ENCODE data around the gene GSS. TPM values are rescaled to one million over a fixed set of nuclear protein-coding genes. Genes with fewer than 3 reads are reported as not detected.
A peak's percentile ranks its signal among the peaks of the same experiment; 100 is the strongest.

Gene GSS
- total RNA-seq, 1 donor from 2014 or later: 72.5 TPM

DNA sequence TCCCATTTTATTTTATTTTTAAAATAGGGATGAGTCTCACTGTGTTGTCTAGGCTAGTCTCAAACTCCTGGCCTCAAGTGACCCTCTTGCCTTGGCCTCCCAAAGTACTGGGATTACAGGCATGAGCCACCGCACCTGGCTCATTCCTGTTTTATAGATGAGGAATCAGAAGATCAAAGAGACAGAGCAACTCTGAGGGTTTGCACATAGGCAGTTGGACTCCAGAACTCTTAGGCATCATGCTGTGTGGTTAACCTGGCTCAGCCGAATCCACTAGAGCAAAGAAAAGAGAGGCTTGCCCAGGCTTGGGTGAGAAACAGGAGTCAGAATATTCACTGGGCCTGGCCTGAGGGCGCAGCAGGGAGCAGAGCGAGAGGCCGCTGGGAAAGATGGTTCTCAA lies 9.4 kb upstream of the GSS start:
- Mint-ChIP-seq H3K27me3 (no peaks in the 10 kb centered on the region), H3K4me3 (ENCODE audit: low read depth) (no peak overlapping the region), H3K4me1 (ENCODE audit: low read depth) (no peaks in the 10 kb centered on the region), H3K9me3 (ENCODE audit: low read depth) (no peaks in the 10 kb centered on the region), H3K27ac (no peak overlapping the region), H3K36me3 (ENCODE audit: insufficient read depth) (no peaks in the 10 kb centered on the region)
- TF ChIP-seq, protein P1, sequence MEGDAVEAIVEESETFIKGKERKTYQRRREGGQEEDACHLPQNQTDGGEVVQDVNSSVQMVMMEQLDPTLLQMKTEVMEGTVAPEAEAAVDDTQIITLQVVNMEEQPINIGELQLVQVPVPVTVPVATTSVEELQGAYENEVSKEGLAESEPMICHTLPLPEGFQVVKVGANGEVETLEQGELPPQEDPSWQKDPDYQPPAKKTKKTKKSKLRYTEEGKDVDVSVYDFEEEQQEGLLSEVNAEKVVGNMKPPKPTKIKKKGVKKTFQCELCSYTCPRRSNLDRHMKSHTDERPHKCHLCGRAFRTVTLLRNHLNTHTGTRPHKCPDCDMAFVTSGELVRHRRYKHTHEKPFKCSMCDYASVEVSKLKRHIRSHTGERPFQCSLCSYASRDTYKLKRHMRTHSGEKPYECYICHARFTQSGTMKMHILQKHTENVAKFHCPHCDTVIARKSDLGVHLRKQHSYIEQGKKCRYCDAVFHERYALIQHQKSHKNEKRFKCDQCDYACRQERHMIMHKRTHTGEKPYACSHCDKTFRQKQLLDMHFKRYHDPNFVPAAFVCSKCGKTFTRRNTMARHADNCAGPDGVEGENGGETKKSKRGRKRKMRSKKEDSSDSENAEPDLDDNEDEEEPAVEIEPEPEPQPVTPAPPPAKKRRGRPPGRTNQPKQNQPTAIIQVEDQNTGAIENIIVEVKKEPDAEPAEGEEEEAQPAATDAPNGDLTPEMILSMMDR (IDR thresholded peaks at IDR 0.05; ENCODE audit: unreplicated experiment): no peak
- no peak for DNase-seq (ENCODE audit: low spot score, unreplicated experiment)

DNA sequence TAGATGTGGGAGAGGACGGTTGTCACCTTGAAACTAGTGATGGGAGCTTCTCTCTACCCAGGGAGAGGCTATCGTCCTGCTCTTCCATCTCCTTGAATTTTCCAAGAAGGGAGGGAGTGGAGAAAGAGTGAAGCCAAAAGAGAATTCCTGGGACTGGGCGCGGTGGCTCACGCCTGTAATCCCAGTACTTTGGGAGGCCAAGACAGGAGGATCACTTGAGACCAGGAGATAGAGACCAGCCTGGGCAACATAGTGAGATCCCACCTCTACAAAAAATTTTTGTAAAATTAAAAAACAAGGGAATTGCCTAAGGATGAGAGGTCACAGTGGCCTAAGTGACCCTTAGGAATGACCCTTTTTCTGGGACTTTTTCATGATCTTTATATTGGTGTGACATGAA lies 8.9 kb upstream of the GSS start:
- TF ChIP-seq, protein P1 (IDR thresholded peaks at IDR 0.05; ENCODE audit: unreplicated experiment): no peak
- Mint-ChIP-seq H3K27ac (no peak overlapping the region), H3K4me1 (ENCODE audit: low read depth) (no peaks in the 10 kb centered on the region), H3K9me3 (ENCODE audit: low read depth) (no peaks in the 10 kb centered on the region), H3K36me3 (ENCODE audit: insufficient read depth) (no peaks in the 10 kb centered on the region), H3K27me3 (no peaks in the 10 kb centered on the region), H3K4me3 (ENCODE audit: low read depth) (no peak overlapping the region)
- no peak for DNase-seq (ENCODE audit: low spot score, unreplicated experiment)

DNA sequence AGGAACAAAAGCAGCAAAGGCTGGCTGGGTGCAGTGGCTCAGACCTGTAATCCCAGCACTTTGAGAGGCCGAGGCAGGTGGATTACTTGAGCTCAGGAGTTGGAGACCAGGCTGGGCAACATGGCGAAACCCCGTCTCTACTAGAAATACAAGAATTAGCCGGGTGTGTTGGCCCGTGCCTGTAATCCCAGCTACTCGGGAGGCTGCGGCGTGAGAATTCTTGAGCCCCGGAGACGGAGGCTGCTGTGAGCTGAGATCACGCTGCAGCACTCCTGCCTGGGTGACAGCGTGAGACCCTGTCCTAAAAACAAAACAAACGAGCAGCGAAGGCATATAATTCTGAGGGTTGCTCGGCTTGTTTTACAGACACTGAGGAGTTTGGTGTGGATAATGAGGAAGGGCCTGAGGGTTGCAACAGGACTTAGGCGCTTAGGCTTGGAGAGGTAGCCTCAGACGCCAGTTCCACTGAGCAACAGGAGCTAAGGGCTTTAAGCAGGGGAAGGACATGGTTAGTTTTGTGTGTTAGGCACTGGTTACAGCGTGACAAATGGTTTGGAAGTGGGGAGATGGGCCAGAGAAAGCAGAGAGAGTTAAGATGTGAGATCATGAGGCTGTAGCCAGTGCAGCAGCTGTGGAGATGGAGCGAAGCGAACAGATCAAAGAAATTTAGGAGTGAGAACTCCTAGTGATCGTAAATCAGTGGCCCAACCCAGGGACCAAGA lies 1.3 kb upstream of the GSS start:
- H3K4me1 Mint-ChIP-seq (ENCODE audit: low read depth): peaks cover 21% of the 10 kb centered on the region

DNA sequence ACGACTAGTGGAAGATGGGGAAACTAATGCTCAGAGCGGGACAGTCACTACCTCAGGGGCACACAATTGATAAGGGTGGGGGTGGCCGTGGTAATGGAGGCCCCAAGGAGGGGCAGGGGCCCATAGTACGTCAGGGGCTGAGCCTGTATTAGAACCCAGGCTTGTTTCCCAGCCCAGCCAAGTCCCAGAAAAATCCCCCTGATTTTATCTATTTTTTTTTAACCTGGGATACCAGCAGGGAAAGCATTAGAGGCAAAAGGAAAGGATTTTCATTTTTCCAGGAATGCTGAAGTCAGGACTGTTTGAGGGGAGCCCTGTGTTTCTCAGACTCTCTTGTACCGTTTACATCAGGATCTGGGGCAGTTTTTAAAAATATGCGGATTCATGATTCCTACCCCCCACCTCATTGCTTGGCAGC lies 444 bp upstream of the GSS start:
- Mint-ChIP-seq H3K27me3 (peaks cover 6% of the 10 kb centered on the region), H3K36me3 (ENCODE audit: insufficient read depth) (peaks cover 3% of the 10 kb centered on the region), H3K4me3 (ENCODE audit: low read depth) (peak overlapping the region; percentile 95), H3K9me3 (ENCODE audit: low read depth) (no peaks in the 10 kb centered on the region), H3K27ac (peak overlapping the region; percentile 99), H3K4me1 (ENCODE audit: low read depth) (peaks cover 21% of the 10 kb centered on the region)
- TF ChIP-seq, protein P1 (IDR thresholded peaks at IDR 0.05; ENCODE audit: unreplicated experiment): peak; percentile 16
- DNase-seq (ENCODE audit: low spot score, unreplicated experiment): no peak

More for the DNA sequence above, 1.3 kb upstream of the GSS start:
- Mint-ChIP-seq H3K27me3 (peaks cover 6% of the 10 kb centered on the region), H3K4me3 (ENCODE audit: low read depth) (no peak overlapping the region), H3K27ac (no peak overlapping the region), H3K9me3 (ENCODE audit: low read depth) (no peaks in the 10 kb centered on the region), H3K36me3 (ENCODE audit: insufficient read depth) (peaks cover 3% of the 10 kb centered on the region)
- TF ChIP-seq, protein P1 (IDR thresholded peaks at IDR 0.05; ENCODE audit: unreplicated experiment): no peak
- DNase-seq (ENCODE audit: low spot score, unreplicated experiment): no peak

DNA sequence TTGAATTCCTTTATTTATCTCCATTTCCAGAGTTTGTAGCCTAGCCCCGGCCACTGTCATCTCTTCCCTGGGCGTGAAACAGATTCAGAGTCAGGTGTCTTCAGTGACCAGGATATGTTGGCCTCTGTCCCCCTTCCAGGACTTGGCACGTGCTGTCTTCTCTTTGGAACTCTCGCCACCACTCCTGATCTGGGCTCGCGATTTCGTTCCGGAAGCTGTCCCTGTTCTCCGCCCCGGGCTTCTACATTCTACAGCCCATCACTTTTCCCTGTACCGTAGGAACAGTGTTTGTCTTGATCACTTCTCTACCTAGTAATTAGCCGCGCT lies 739 bp downstream of the GSS start:
- TF ChIP-seq, protein P1 (IDR thresholded peaks at IDR 0.05; ENCODE audit: unreplicated experiment): no peak

More for the DNA sequence above, 739 bp downstream of the GSS start:
- Mint-ChIP-seq H3K4me3 (ENCODE audit: low read depth) (peak overlapping the region; percentile 95), H3K4me1 (ENCODE audit: low read depth) (peaks cover 21% of the 10 kb centered on the region), H3K27me3 (peaks cover 6% of the 10 kb centered on the region), H3K27ac (peak overlapping the region; percentile 99), H3K9me3 (ENCODE audit: low read depth) (no peaks in the 10 kb centered on the region), H3K36me3 (ENCODE audit: insufficient read depth) (peaks cover 7% of the 10 kb centered on the region)
- DNase-seq (ENCODE audit: low spot score, unreplicated experiment): no peak

Measured in progenitor cell of endocrine pancreas (in vitro differentiated cells).